ENCODE results near the gene PAK3.

The PAK3 gene

GRCh38 chrX:111167334-111167733 is 71.3 kb downstream of the PAK3 start:
- H3K4me3 ChIP-seq (ENCODE audit: low read depth, low read length), result no peak overlapping the region
- peak; percentile 1 for DNase-seq (ENCODE audit: low read depth)
- no peak for TF ChIP-seq POLR2A (IDR thresholded peaks at IDR 0.05; ENCODE audit: extremely low read depth, insufficient read length)
- TF ChIP-seq, protein P1, sequence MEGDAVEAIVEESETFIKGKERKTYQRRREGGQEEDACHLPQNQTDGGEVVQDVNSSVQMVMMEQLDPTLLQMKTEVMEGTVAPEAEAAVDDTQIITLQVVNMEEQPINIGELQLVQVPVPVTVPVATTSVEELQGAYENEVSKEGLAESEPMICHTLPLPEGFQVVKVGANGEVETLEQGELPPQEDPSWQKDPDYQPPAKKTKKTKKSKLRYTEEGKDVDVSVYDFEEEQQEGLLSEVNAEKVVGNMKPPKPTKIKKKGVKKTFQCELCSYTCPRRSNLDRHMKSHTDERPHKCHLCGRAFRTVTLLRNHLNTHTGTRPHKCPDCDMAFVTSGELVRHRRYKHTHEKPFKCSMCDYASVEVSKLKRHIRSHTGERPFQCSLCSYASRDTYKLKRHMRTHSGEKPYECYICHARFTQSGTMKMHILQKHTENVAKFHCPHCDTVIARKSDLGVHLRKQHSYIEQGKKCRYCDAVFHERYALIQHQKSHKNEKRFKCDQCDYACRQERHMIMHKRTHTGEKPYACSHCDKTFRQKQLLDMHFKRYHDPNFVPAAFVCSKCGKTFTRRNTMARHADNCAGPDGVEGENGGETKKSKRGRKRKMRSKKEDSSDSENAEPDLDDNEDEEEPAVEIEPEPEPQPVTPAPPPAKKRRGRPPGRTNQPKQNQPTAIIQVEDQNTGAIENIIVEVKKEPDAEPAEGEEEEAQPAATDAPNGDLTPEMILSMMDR (IDR thresholded peaks at IDR 0.05; ENCODE audit: low read depth, low read length), result no peak
- TF ChIP-seq MYC (IDR thresholded peaks at IDR 0.05; ENCODE audit: low read depth, low read length), result no peak
- TF ChIP-seq, protein P2, sequence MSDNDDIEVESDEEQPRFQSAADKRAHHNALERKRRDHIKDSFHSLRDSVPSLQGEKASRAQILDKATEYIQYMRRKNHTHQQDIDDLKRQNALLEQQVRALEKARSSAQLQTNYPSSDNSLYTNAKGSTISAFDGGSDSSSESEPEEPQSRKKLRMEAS (IDR thresholded peaks at IDR 0.05; ENCODE audit: low read depth, low read length), result no peak

DNA sequence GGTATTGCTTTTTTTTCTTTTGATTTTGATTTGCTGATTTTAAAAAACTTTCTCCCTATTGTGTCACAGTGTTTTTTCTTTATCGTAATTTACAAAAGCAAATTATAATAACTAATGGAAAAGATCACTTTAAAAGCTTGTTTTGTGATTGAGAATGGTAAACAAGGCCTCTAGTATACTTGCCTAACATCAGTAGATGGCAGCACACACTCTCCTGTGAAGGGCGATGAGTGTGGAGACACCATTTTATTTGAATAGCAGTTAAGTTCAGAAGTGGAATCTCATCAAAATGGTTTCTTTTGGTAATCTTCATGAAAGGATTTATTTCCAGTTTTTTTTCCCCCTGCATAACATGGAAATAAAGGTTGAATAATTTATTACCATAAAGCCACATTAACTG is 72.3 kb downstream of the PAK3 start:
- TF ChIP-seq, protein P2 (IDR thresholded peaks at IDR 0.05; ENCODE audit: low read depth, low read length), result no peak
- no peak for TF ChIP-seq POLR2A (IDR thresholded peaks at IDR 0.05; ENCODE audit: extremely low read depth, insufficient read length)
- no peak for TF ChIP-seq MYC (IDR thresholded peaks at IDR 0.05; ENCODE audit: low read depth, low read length)
- TF ChIP-seq, protein P1 (IDR thresholded peaks at IDR 0.05; ENCODE audit: low read depth, low read length), result peak; percentile 16
- no peak overlapping the region for H3K4me3 ChIP-seq (ENCODE audit: low read depth, low read length)
- DNase-seq (ENCODE audit: low read depth), result peak; percentile 41

DNA sequence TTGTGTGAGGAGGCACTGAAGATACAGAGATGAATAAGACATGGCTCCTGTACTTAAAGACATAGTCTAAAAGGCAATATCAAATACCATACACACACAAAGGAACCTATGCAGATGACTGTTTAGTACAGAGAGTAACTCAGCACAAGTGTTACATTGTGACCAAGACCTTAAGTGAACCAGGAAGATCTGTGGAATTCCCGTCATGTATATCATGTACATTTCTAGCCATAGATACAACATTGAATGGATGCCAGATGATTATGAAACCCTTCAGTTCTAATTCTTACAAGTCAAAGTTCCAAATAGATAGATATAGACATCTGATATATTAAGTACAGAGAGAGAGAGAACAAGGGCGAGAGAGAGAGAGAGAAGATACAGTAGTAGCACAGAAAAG is 73.2 kb downstream of the PAK3 start:
- TF ChIP-seq, protein P1 (IDR thresholded peaks at IDR 0.05; ENCODE audit: low read depth, low read length), result no peak
- TF ChIP-seq POLR2A (IDR thresholded peaks at IDR 0.05; ENCODE audit: extremely low read depth, insufficient read length), result no peak
- TF ChIP-seq, protein P2 (IDR thresholded peaks at IDR 0.05; ENCODE audit: low read depth, low read length), result no peak
- TF ChIP-seq MYC (IDR thresholded peaks at IDR 0.05; ENCODE audit: low read depth, low read length), result no peak
- H3K4me3 ChIP-seq (ENCODE audit: low read depth, low read length), result no peak overlapping the region
- no peak for DNase-seq (ENCODE audit: low read depth)

DNA sequence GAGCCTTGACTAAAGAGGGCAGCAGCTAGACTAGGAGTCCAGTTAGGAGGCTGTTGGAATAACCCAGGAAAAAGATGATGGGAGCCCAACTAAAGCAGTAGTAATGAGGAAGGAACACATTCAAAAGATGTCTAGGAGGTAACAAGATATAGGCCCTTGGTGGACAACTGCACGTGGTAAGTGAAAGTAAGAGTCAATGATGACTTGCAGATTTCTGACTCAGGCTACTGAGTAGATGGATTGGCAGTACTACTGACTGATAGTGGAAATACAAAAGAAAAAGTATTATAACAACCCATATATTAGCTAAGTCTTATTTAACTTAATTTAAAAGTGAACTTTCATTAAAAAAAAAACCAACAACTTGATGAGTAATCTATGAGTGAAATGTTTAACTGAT is 74.0 kb downstream of the PAK3 start:
- H3K4me3 ChIP-seq (ENCODE audit: low read depth, low read length), result no peak overlapping the region
- TF ChIP-seq, protein P1 (IDR thresholded peaks at IDR 0.05; ENCODE audit: low read depth, low read length), result no peak
- no peak for TF ChIP-seq MYC (IDR thresholded peaks at IDR 0.05; ENCODE audit: low read depth, low read length)
- peak; percentile 10 for DNase-seq (ENCODE audit: low read depth)

- no peak for DNase-seq (ENCODE audit: low read depth)
- TF ChIP-seq, protein P2 (IDR thresholded peaks at IDR 0.05; ENCODE audit: low read depth, low read length), result no peak
- TF ChIP-seq, protein P1 (IDR thresholded peaks at IDR 0.05; ENCODE audit: low read depth, low read length), result no peak
- TF ChIP-seq POLR2A (IDR thresholded peaks at IDR 0.05; ENCODE audit: extremely low read depth, insufficient read length) (no peak), MYC (IDR thresholded peaks at IDR 0.05; ENCODE audit: low read depth, low read length) (no peak)
- no peak overlapping the region for H3K4me3 ChIP-seq (ENCODE audit: low read depth, low read length)
Observed at GRCh38 chrX:111180750-111181240, 84.8 kb downstream of the PAK3 start.

DNA sequence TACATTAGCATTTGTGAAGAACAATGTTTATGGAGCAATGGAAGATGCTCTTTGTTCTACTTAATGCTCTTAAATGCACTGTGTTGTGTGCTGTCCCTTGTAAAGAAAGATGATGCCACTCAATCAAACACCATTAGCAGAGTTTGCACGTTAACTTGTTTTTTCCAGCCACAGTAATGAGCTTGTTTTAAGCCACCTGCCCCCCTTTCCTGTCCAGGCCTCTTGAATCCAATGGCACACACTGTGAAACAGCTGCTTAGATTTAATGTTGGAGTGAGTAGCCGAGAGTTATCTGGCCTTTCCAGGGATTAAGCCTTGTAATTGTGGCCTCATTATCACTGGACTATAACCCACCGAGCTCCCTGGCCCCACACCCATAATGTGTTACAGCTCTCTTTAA is 86.0 kb downstream of the PAK3 start:
- TF ChIP-seq, protein P2 (IDR thresholded peaks at IDR 0.05; ENCODE audit: low read depth, low read length), result no peak
- TF ChIP-seq MYC (IDR thresholded peaks at IDR 0.05; ENCODE audit: low read depth, low read length) (no peak), POLR2A (IDR thresholded peaks at IDR 0.05; ENCODE audit: extremely low read depth, insufficient read length) (no peak)
- TF ChIP-seq, protein P1 (IDR thresholded peaks at IDR 0.05; ENCODE audit: low read depth, low read length), result no peak
- H3K4me3 ChIP-seq (ENCODE audit: low read depth, low read length), result no peak overlapping the region
- DNase-seq (ENCODE audit: low read depth), result no peak

All from NB4 (cell line).